Mucosa of rectum (tissue), 2 donors: ENCODE results near the gene LTA4H.

Source experiments
- H3K27ac ChIP-seq, 2 donors: one replicate each; pipeline ENCODE4 v1.7.0; 2013; ENCODE audit warnings: inconsistent platforms in 2 of 2, low read depth in 2 of 2, low read length in 2 of 2
- H3K27me3 ChIP-seq, 2 donors: one replicate each; pipeline ENCODE4 v1.7.0; 2013; ENCODE audit warnings: low read length in 2 of 2; ENCODE audit not compliant: control insufficient read depth in 2 of 2, insufficient read depth in 2 of 2
- H3K36me3 ChIP-seq, 2 donors: one replicate each; pipeline ENCODE4 v1.7.0; 2013; ENCODE audit warnings: low read length in 2 of 2; ENCODE audit not compliant: control insufficient read depth in 2 of 2, insufficient read depth in 2 of 2
- H3K4me1 ChIP-seq, 2 donors: one replicate each; pipeline ENCODE4 v1.7.0; 2013; ENCODE audit warnings: low read length in 2 of 2, mild to moderate bottlenecking in 1 of 2; ENCODE audit not compliant: control insufficient read depth in 2 of 2, insufficient read depth in 2 of 2
- H3K4me3 ChIP-seq, 2 donors: one replicate each; pipeline ENCODE4 v1.7.0; 2013; ENCODE audit warnings: low read length in 2 of 2
- H3K9ac ChIP-seq, 2 donors: one replicate each; pipeline ENCODE4 v1.7.0; 2013; ENCODE audit warnings: low read length in 2 of 2, low read depth in 1 of 2, mild to moderate bottlenecking in 1 of 2
- H3K9me3 ChIP-seq, 2 donors: one replicate each; pipeline ENCODE4 v1.7.0; 2013; ENCODE audit warnings: low read length in 2 of 2; ENCODE audit not compliant: control insufficient read depth in 2 of 2
- donor health status: healthy.
- donor health status: Normal muscosa, but diverticular disease.

LTA4H gene

GRCh38 chr12:95990136-95990535 lies 45.3 kb downstream of the LTA4H start:
- Histone ChIP-seq H3K36me3 (no peaks in the 10 kb centered on the region), H3K4me3 (no peak overlapping the region)

GRCh38 chr12:95989504-95990123 lies 45.8 kb downstream of the LTA4H start:
- Histone ChIP-seq H3K27ac (no peak overlapping the region), H3K4me3 (no peak overlapping the region), H3K9ac (no peak overlapping the region), H3K4me1 (no peaks in the 10 kb centered on the region), H3K9me3 (no peaks in the 10 kb centered on the region), H3K27me3 (no peaks in the 10 kb centered on the region), H3K36me3 (no peaks in the 10 kb centered on the region)

More at GRCh38 chr12:95990136-95990535, 45.3 kb downstream of the LTA4H start:
- H3K9me3 ChIP-seq = no peaks in the 10 kb centered on the region
- no peaks in the 10 kb centered on the region for H3K4me1 ChIP-seq
- no peak overlapping the region for H3K9ac ChIP-seq
- no peaks in the 10 kb centered on the region for H3K27me3 ChIP-seq
- no peak overlapping the region for H3K27ac ChIP-seq

GRCh38 chr12:95988506-95989275 lies 46.7 kb downstream of the LTA4H start:
- Histone ChIP-seq H3K9ac (no peak overlapping the region), H3K4me1 (no peaks in the 10 kb centered on the region), H3K27ac (no peak overlapping the region), H3K27me3 (no peaks in the 10 kb centered on the region), H3K4me3 (no peak overlapping the region), H3K36me3 (no peaks in the 10 kb centered on the region), H3K9me3 (no peaks in the 10 kb centered on the region)

GRCh38 chr12:95986635-95987570 lies 48.5 kb downstream of the LTA4H start:
- Histone ChIP-seq H3K27me3 (no peaks in the 10 kb centered on the region), H3K9me3 (no peaks in the 10 kb centered on the region), H3K4me3 (no peak overlapping the region), H3K27ac (no peak overlapping the region), H3K9ac (no peak overlapping the region), H3K36me3 (no peaks in the 10 kb centered on the region), H3K4me1 (no peaks in the 10 kb centered on the region)

- H3K36me3 ChIP-seq = no peaks in the 10 kb centered on the region
- no peaks in the 10 kb centered on the region for H3K4me1 ChIP-seq
- no peaks in the 10 kb centered on the region for H3K9me3 ChIP-seq
- H3K27ac ChIP-seq = no peak overlapping the region
- no peak overlapping the region for H3K4me3 ChIP-seq
- H3K27me3 ChIP-seq = no peaks in the 10 kb centered on the region
- no peak overlapping the region for H3K9ac ChIP-seq
These were observed 50.7 kb downstream of the LTA4H start for GRCh38 chr12:95984682-95985081.

- Histone ChIP-seq H3K36me3 (no peaks in the 10 kb centered on the region), H3K27me3 (no peaks in the 10 kb centered on the region), H3K4me3 (no peak overlapping the region), H3K4me1 (no peaks in the 10 kb centered on the region), H3K27ac (no peak overlapping the region), H3K9me3 (no peaks in the 10 kb centered on the region), H3K9ac (no peak overlapping the region)
These were observed 52.8 kb downstream of the LTA4H start for GRCh38 chr12:95982602-95983001.

- Histone ChIP-seq H3K9me3 (no peaks in the 10 kb centered on the region), H3K27ac (no peak overlapping the region), H3K9ac (no peak overlapping the region), H3K4me3 (no peak overlapping the region), H3K36me3 (no peaks in the 10 kb centered on the region), H3K27me3 (no peaks in the 10 kb centered on the region), H3K4me1 (no peaks in the 10 kb centered on the region)
These were observed 55.0 kb downstream of the LTA4H start for GRCh38 chr12:95980437-95980836.

- no peaks in the 10 kb centered on the region for H3K4me1 ChIP-seq
- no peaks in the 10 kb centered on the region for H3K36me3 ChIP-seq
- no peak overlapping the region for H3K9ac ChIP-seq
- no peak overlapping the region for H3K4me3 ChIP-seq
- H3K27me3 ChIP-seq = no peaks in the 10 kb centered on the region
- H3K27ac ChIP-seq = no peak overlapping the region
- no peaks in the 10 kb centered on the region for H3K9me3 ChIP-seq
These were observed 56.6 kb downstream of the LTA4H start for GRCh38 chr12:95978774-95979173.

GRCh38 chr12:95978351-95978750 lies 57.0 kb downstream of the LTA4H start:
- no peaks in the 10 kb centered on the region for H3K9me3 ChIP-seq
- H3K4me1 ChIP-seq = no peaks in the 10 kb centered on the region
- H3K36me3 ChIP-seq = no peaks in the 10 kb centered on the region
- H3K9ac ChIP-seq = no peak overlapping the region
- H3K27ac ChIP-seq = no peak overlapping the region
- no peaks in the 10 kb centered on the region for H3K27me3 ChIP-seq
- H3K4me3 ChIP-seq = no peak overlapping the region

- H3K4me3 ChIP-seq = no peak overlapping the region
These were observed 57.6 kb downstream of the LTA4H start for GRCh38 chr12:95977764-95978305.

More at GRCh38 chr12:95977764-95978305, 57.6 kb downstream of the LTA4H start:
- no peaks in the 10 kb centered on the region for H3K4me1 ChIP-seq
- no peaks in the 10 kb centered on the region for H3K36me3 ChIP-seq
- H3K27ac ChIP-seq = no peak overlapping the region
- H3K9ac ChIP-seq = no peak overlapping the region
- no peaks in the 10 kb centered on the region for H3K9me3 ChIP-seq
- H3K27me3 ChIP-seq = no peaks in the 10 kb centered on the region
